Activated naive CD8-positive, alpha-beta T cell treated with anti-CD3 and anti-CD28 coated beads, Interleukin-2, amount 50 U/mL, for 16 hours (primary cell): ENCODE measurements around the gene TMEM182.

Experiments used
- DNase-seq: peaks from one replicate; pipeline ENCODE4 v3.0.0-alpha.2; 2020; ENCODE audit warnings: low read depth, low spot score

TMEM182 gene

DNA sequence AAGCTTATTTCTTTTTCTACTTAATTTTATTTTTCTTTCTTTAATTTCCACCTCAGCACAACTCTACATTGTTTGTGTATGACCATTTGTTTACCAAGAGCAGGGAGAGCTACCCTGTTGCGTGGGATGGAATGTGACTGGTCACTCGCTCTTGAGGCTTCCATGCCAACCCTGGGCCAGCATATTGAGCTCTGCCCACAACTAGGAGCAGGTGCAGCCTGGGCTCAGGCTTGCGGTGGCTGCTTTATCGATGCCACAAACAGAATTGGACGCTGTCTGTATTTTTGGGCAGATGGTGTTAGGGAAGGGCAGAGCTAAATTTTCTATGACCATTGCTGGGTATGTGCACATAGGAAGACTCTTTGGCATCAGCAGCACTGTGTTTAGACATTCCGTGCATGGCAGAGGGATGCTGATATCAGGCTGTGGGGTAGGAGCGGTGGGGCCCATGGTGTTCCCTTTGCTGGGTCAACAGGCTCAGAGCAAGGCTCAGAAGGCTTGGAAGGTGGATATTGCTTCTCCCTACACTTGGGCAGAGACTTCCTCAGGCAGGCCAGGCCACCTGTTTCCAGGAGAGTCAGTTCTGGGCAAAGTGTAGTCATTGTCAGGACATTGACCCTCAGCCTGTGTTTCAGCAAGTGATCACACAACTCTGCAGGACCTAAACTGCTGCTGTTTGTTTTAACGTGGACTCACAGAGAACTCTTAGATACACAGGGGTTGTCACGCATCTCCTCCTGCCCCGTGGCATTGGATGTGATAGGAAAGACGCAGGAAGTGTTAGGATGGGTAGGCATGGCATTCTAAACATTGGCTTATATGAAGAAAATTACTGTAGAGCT is 40.2 kb downstream of the TMEM182 start:
- no peak for DNase-seq

DNA sequence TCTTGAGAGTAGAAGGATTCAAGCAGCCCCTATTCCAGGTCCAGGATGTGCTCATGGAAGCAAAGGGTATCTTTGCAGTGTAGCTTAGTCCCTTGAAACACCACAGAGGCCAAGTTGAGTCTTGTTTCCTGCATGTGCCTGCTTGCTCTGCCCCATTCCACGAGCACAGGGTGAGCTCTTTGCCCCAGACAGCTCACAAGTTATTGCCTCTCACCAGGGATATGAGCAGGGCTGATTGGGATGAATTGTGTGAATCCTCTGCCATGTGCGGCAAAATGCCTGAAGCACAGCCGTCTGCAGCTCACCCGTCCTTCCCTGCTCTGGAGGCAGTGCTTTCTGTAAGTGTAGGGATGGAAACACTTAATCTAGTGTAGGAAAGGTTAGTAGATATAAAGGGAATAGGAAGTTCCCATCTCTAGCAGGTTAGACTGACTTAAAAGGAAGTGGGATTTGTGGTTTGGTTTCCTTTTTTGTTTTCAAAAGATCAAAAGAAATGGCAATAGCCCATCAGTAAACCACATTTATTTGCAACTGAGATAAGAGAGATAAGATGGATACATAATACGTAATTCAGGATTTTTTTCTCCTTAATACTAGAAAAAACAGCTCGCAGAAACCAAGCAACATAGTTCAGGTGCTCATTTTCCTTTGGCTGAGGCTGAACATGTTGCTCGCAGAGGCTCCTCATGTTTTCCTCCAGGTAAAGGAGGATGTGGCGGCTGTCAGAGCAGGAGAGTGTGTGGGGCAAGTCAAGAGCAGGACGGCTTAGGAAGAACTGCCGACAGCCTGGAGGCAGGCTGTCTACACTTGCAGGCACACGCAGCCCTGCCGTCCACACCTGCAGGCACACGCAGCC is 41.4 kb downstream of the TMEM182 start:
- DNase-seq = no peak

DNA sequence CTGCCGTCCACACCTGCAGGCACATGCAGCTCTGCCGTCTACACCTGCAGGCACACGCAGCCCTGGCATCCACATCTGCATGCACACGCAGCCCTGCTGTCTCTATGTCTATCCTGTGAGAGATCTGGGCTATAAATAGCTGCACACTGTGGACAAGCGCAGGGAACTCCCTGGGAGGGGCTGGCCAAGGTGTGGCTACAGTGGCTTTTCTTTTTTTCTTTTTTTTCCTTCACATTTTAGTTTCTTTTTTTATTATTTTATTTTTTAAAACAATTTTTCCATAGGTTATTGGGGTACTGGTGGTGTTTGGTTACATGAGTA is 42.0 kb downstream of the TMEM182 start:
- DNase-seq = no peak

DNA sequence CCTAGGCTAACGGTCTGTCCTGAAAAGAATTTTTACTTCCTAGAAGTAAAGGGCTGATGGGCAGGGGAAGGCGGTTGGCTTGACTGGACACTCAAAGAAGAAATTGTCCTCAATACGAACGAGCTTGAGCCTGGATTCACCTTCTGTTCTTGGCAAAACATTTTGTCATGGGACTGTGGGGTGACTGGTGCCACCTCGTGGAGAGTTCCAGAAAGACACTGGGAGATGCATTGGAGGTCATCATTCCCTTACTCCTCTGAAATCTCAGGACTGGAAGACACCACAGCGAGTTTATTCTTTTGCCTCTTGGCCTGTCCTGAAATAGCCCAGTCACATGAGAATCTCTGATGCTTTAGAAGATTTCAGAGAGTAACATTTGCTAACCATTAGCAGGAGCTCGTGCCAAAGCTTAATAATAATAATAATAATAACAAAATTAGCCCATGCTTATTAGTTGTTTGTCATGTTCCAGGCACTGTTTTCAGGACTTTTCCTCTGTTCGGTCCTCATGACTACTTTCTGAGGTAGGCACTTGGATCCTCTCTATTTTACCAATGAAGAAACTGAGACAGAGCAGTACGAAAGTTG is 44.5 kb downstream of the TMEM182 start:
- no peak for DNase-seq

DNA sequence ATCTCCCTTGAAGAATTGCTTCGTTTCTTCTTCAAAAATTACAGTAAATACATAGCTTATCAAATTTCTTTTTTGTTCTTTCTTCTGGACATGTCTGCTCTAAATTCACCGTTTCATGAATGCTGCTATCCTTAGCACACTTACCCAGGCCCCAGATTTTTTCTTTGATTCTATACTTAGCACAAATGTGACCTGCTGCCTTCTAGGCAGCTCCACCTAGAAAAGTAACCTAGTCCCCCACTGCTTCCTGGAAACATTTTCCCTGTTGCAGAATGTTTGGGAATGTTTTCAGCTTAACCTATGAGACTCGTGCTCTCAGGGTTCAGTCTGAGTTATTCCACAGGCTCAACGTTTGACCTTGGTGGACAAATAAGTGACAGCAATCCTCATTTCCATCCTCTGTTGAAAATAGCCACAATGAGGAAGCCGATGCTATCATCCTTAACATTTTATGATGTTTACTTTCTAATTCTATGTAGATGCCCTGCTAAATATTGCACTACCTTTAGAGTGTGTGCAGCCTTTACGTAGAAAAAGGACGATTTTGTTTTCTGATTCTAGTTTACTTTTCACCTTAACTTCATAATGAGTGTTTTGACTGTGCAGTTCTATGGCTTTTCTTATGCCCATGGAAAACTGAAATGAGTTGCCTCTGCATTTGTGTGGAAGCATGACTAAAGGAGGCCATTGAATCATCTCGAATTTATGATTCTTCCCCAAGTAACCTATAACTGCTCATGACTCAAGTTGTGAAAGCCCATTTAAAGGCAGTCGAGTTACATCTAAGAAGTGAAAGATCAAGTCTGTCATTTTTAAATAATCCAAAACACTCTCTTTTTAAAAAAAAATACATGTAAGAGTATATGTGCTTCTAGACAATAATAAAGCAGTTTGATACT is 47.7 kb downstream of the TMEM182 start:
- no peak for DNase-seq

DNA sequence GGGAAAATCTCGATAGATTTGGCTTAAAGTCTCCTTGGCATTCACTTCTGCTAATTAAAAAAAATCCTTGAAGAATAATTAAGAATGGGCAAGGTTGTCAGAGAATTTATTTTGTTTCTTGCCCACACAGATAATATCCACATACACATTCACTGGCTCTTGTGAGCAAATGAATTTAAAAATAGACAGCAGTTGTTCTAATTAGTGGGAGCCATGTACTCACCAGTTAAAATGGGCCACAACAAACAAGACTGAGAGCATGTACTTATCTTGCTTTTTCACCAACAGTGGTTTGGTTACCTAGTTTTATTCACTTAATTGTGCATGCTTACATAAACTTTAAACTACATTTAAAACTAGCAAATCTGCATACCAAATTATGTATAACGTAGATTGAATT is 53.5 kb downstream of the TMEM182 start:
- DNase-seq = no peak

DNA sequence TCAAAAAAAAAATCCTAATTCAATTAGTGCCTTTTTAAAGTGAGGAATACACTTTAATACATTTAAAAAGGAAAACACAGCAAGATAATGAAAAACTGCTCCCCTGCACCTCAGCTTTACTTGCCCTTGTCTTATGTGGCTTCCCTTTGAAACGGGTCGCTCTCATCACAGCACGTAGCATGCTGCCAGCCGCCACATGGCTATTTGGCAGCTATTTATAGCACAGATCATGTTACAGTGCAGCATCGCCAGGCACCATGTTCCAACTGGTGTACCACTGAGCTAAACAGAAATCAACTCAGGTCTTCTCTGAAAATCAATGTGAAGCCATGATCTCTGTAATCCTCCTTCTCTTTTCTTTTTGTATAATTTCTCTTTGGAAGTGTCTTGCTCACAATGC is 65.1 kb downstream of the TMEM182 start:
- no peak for DNase-seq

DNA sequence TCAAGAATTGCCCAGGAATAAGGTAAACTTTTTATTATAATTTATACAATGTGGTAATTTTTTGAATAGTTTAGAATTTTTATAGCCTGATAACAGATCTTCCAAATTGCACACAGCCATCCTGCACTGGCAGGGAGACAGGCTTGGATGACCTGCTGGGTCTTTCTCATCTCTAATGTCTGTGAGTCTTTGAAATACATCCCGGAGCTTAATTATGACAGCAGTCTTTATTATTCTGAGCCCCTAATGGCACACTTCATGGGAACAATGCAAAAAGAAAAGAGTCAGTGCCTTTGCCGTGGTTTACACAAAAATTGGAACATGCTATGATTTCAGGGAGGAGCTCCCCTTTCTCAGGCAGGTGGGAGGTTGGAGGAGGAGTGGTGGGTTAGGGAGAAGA is 71.0 kb downstream of the TMEM182 start:
- DNase-seq = no peak

DNA sequence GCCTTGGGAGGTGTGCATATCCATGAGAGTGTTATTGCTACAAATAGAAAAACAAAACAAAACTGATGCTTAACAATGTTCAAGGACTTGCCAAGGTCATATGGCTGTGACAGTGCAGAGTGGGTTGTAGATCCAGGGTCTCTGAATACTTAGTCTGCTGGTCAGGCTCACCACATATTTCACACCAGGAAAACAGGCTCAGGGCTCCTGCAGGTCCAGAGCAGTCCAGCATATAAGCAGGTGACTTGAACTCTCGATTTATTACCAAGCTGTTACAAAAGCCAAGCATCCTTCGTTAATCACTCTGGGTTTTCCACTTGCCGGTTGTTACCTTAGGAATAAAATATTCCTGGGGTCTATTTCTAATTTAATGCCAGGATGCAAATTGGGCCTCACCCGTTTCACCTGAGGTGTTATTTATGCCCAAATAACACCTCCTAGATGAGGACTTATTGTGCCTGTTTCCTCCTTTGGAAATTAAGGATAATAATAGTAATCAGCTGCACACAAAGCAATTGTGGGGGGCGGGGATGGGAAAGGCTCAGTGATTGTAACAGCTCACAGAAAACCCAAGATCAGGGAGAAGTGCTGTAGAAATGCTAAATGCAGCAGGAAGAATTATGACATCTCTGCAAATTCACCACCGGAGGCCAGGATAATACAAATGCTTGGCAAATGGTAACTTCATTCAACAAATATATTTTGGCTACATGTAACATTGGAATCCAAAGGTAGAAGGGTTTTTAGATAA is 72.9 kb downstream of the TMEM182 start:
- no peak for DNase-seq

DNA sequence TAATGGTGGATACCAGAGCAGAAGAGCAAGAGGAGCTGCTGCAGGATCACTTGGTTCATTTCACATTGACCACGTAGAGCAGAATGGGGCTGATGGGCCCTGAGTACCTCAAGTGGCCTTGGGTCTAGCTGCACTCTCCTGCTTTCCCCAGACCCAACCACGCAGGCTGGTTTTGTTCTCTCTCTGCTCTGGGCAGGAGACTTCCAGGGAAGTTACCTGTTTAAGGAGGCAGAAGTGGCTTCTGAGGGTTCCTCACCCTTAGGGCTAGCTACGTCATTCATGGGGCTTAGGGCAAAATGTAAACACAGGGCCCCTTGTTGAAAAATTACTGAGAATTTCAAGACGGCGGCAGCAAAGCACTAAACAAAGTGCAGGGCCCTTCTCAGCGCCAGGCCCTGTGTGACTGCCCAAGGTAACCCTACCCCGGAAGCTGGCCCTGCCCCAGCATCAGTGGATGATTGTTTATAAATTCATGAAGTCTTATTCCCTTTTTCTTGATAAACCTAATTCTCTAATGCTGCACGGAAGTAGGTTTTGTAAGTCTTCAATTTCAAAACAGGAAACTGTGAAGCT is 75.9 kb downstream of the TMEM182 start:
- DNase-seq = no peak

DNA sequence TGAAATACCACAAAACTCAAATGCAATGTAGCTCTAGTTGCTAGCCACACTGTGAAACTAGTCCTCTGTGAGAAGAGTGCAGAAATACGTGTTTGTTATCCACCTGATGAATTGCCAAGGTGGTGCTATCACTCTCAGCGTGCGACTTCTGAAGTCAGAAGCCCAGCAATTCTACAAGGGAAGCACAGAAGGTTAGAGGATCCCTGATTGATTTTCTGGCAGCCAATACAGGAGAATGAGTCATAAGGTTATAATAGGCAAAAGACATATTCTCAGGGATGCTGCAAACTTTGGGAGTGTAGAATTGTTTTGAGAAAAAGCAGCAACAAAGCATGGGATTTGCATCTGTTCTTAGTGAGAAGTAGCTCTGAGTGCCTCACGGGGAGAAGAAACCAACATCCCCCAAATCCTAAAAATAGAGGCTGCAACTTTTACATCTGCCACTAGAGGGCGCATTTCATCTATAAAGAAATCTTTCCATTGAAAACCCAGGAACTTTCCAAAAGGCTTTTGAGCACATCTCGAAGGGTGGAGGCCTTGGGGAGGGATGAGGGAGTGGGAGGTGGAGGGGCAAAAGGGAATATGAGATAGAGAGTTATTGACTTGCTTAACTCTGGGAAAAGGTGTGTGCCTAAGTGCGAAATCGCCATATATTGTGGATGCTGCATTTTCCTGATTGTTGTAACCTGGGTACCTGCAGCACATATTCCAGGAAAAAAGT is 78.0 kb downstream of the TMEM182 start:
- no peak for DNase-seq

DNA sequence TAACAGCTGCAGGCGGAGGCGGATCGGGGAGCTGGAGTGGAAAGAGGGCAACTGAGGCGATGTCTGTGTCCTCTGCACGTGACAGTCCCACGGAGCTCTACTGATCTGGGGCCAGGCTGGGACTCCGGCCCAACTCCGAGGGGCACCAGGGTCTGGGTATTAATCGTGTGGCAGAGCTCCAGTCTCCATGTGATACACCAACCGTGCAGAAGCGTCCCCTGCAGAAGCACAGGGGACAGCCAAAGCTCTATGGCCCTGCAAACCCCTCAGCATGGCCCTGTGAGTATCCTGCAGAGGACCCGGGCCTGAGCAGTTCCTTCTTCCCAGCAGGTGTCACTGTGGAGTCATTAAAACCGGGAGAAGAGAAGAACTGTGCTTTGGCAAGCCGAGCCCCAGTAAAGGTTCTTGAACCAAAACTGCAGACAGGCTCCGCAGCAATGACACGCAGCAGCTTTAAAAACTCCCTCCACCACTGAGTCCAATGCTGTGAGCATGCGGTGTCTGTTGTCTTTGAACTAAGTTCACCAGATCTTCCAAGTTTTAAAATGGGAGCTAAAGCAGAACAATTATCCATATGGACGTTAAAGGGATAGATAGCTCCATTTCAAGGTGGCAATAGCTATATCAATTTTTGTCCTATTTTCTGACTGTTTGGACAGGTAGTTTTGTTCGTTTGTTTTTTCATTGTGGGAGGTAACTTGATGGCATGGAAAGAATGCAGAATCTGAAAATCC is 79.4 kb downstream of the TMEM182 start:
- no peak for DNase-seq

DNA sequence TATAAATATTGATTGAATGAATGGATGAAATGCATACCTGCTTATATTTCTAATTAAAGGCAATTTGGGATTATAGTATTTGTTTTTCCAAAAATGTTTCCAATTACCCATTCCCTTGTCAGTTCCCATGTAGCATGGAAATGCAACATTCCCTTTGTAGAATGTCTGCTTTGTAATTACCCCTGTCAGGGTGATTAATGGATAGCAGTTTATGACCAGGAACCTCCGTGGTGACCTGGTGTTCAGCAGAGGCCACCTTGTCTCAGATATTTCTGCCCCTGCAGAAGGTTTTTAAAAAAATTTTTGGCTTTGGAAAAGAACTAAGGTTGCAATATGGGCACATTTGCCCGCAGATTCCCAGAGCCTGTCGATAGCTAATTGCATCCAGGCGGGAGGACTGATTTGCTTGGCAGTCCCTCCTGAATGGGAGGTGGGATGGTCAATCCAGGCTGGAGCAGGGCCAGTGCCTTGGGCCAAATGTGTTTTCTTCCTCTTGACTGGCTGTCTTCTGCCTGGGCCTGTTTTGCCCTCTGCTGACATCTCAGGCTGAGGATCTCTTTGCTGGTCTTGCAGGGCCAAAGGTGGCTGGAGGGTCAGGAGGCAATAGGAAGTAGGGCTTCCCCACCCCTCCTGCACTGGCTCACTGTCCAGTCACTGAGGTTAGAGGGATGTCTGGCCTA is 82.1 kb downstream of the TMEM182 start:
- DNase-seq = no peak

DNA sequence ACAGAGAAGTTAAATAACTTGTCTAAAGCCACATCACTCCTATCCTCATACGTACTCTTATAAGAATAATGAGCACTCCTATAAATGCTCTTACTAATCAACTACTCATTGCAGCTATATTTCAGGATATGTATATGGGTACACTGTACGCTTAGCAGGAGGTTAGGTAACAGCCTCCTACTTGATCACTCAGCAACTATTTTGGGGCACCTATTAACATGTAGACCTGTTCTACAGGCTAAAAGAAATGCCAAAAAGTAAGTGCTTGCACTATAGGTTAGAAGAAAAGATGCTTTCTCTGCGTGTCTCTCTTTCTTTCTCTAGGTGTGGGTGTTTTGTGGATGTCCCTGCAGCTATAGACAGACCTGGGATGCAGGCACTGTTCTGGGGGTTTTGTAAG is 83.1 kb downstream of the TMEM182 start:
- no peak for DNase-seq

DNA sequence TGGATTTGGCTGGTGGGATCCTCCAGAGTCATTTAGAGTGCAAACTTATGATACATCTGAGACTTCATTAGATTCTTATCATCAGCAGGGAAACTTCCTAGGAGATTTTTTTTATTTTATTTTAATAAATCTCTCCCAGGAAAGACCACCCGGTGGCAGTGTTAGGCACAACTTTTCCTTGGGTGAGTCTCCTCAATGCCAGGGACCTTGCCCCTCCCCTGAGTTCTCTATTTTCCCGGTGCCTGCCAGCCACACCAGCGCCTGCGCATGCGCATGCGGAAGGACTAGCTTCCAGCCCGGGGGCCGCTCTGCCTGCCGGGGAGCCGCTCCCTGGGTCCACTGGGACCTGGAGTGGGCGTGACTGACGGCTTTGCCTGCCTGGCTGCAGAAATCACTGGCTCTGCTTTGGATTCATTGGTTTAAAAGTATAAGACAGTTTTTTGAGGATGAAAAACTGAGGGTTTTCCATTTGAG is 86.6 kb downstream of the TMEM182 start:
- DNase-seq = no peak

DNA sequence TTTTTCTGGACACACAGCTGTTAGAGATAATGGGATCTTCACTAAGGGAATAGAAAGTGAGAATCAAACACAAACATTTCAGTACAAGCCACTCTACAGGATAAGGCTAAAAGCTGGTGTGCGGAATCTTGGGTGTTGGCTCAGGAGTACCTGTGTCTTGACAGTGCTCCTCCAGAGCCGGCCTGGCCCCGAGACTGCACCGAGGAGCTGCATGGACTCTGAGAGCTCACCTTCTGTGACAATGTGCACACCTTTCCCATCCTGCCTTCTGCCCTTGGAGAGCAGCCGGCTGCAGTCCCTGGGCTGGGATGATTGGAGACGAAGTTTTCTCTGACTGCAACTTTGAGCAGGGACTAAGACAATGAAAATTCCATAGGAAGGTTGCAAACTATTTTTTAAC is 89.1 kb downstream of the TMEM182 start:
- DNase-seq = no peak

DNA sequence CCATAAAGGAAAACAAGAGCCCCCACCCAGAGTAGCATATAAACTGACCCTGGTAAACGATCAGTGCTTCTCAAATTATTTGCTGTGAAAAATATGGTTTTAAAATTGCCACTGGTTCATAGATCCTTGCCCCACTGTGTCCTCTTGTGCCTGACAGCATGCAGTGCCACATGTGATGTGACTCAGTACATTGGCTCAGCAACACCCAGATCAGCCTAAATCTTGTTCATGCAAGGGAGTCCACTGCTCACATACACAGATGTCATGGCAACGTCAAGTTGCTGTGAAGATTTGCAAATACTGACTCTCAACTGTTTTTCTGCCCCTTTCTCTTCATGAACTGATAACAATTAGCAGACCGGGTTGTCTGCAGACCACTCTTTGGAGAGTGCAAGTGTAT is 91.0 kb downstream of the TMEM182 start:
- DNase-seq = no peak
